IMR-90 (cell line): ENCODE results near the gene CACNG8. TPM values are rescaled to one million over a fixed set of nuclear protein-coding genes. Genes with fewer than 3 reads are reported as not detected.

Experiments used
- ATAC-seq: fragments of 200-7000 bp; cut with Tn5 transposase; 2 replicates; pipeline ENCODE4 v1.9.1; 2020; ENCODE audit warnings: low read depth, mild to moderate bottlenecking, moderate library complexity
- BruUV-seq: library from RNA; stranded (reverse); fragments of 400-500 nt; replicated peaks from 2 replicates; lab custom pipeline; 2021; lab: Mats Ljungman, UMichigan
- CTCF ChIA-PET: fragments of 300-600 bp; formaldehyde crosslinking; extraction: SDS; loops from one replicate; lab custom pipeline; 2021; ENCODE audit warnings: antibody characterized with exemption; lab: Yijun Ruan, JAX
- POLR2A ChIA-PET: fragments of 300-600 bp; sonication (Branson Sonifier 250); formaldehyde crosslinking; loops from one replicate; lab custom pipeline; 2022; ENCODE audit warnings: antibody characterized with exemption; ENCODE audit not compliant: unreplicated experiment; lab: Charles Lee
- DNase-seq: peaks from one replicate; pipeline ENCODE4 v3.0.0; 2013
- H2AFZ ChIP-seq: replicated peaks from 2 replicates; pipeline ENCODE3; 2013; ENCODE audit warnings: low read length, mild to moderate bottlenecking; ENCODE audit not compliant: poor library complexity
- H2AK5ac ChIP-seq: 2 replicates; pipeline ENCODE4 v1.6.1; 2013; ENCODE audit warnings: low read depth, low read length, inconsistent platforms
- H2AK9ac ChIP-seq: replicated peaks from 2 replicates; pipeline ENCODE3; 2013; ENCODE audit warnings: mild to moderate bottlenecking, low read depth, low read length, moderate library complexity; ENCODE audit not compliant: poor library complexity
- H2BK120ac ChIP-seq: 2 replicates; pipeline ENCODE4 v1.6.1; 2013; ENCODE audit warnings: low read depth, low read length, inconsistent platforms
- H2BK15ac ChIP-seq: 3 replicates; pipeline ENCODE4 v1.6.1; 2013; ENCODE audit warnings: low read depth, low read length, inconsistent platforms
- H2BK20ac ChIP-seq: 2 replicates; pipeline ENCODE4 v1.6.1; 2013; ENCODE audit warnings: low read depth, mild to moderate bottlenecking, inconsistent platforms, low read length, moderate library complexity
- H2BK5ac ChIP-seq: 2 replicates; pipeline ENCODE4 v1.6.1; 2013; ENCODE audit warnings: mild to moderate bottlenecking, low read depth, low read length, inconsistent platforms; ENCODE audit not compliant: poor library complexity, severe bottlenecking
- H3K14ac ChIP-seq: replicated peaks from 2 replicates; pipeline ENCODE4 v1.6.1; 2013; ENCODE audit warnings: low read depth, low read length, inconsistent platforms
- H3K18ac ChIP-seq: 2 replicates; pipeline ENCODE4 v1.6.1; 2013; ENCODE audit warnings: low read depth, low read length, control low read depth
- H3K23ac ChIP-seq: 2 replicates; pipeline ENCODE4 v1.6.1; 2013; ENCODE audit warnings: low read depth, low read length, inconsistent platforms
- H3K27ac ChIP-seq: 2 replicates; pipeline ENCODE4 v1.5.1; 2013; ENCODE audit warnings: mild to moderate bottlenecking, control low read depth, low read length; ENCODE audit not compliant: insufficient read depth
- H3K27me3 ChIP-seq: 2 replicates; pipeline ENCODE4 v1.6.1; 2013; ENCODE audit warnings: low read length; ENCODE audit not compliant: control insufficient read depth, insufficient read depth
- H3K36me3 ChIP-seq: 2 replicates; pipeline ENCODE4 v1.6.1; 2013; ENCODE audit warnings: low read length, mixed read lengths; ENCODE audit not compliant: control insufficient read depth, insufficient read depth
- H3K4ac ChIP-seq: 2 replicates; pipeline ENCODE4 v1.6.1; 2013; ENCODE audit warnings: low read depth, low read length, inconsistent platforms
- H3K4me1 ChIP-seq: 2 replicates; pipeline ENCODE4 v1.6.1; 2013; ENCODE audit warnings: low read length, mixed read lengths; ENCODE audit not compliant: control insufficient read depth, insufficient read depth
- H3K4me2 ChIP-seq: 2 replicates; pipeline ENCODE4 v1.6.1; 2013; ENCODE audit warnings: low read depth, mild to moderate bottlenecking, control low read depth, low read length, moderate library complexity
- H3K4me3 ChIP-seq: 2 replicates; pipeline ENCODE4 v1.5.1; 2013; ENCODE audit warnings: low read depth, mild to moderate bottlenecking, control low read depth, low read length, moderate library complexity; ENCODE audit not compliant: insufficient read depth
- H3K56ac ChIP-seq: 2 replicates; pipeline ENCODE4 v1.6.1; 2013; ENCODE audit warnings: low read length, inconsistent platforms; ENCODE audit not compliant: insufficient read depth; ENCODE audit errors: extremely low read depth
- H3K79me1 ChIP-seq, 2 experiments: 2 replicates each; pipeline ENCODE4 v1.6.1; 2013; ENCODE audit warnings: low read length in 2 of 2, inconsistent platforms in 1 of 2, low read depth in 1 of 2
- H3K9ac ChIP-seq: 2 replicates; pipeline ENCODE4 v1.6.1; 2013; ENCODE audit warnings: low read depth, low read length, control low read depth
- H3K9me1 ChIP-seq: 2 replicates; pipeline ENCODE4 v1.6.1; 2013; ENCODE audit warnings: low read length, inconsistent platforms; ENCODE audit not compliant: insufficient read depth
- H3K9me3 ChIP-seq: 2 replicates; pipeline ENCODE4 v1.6.1; 2013; ENCODE audit warnings: low read length; ENCODE audit not compliant: control insufficient read depth, insufficient read depth
- H4K20me1 ChIP-seq: 2 replicates; pipeline ENCODE4 v1.6.1; 2013; ENCODE audit warnings: low read length, inconsistent platforms; ENCODE audit not compliant: insufficient read depth
- H4K5ac ChIP-seq: 2 replicates; pipeline ENCODE4 v1.6.1; 2013; ENCODE audit warnings: mild to moderate bottlenecking, low read depth, low read length, control low read depth
- H4K8ac ChIP-seq, 2 experiments: 2 replicates each; pipeline ENCODE4 v1.6.1; 2013; ENCODE audit warnings: low read depth in 2 of 2, low read length in 2 of 2, control low read depth in 1 of 2, inconsistent platforms in 1 of 2
- H4K91ac ChIP-seq: 2 replicates; pipeline ENCODE4 v1.6.1; 2013; ENCODE audit warnings: low read depth, low read length, inconsistent platforms; ENCODE audit not compliant: insufficient read depth
- MXI1 ChIP-seq: IDR thresholded peaks from 2 replicates; pipeline ENCODE4 v1.6.1; 2012; ENCODE audit warnings: low read depth, mild to moderate bottlenecking, low read length, moderate library complexity, borderline replicate concordance
- POLR2A ChIP-seq: IDR thresholded peaks from 2 replicates; pipeline ENCODE4 v1.6.1; 2012; ENCODE audit warnings: mild to moderate bottlenecking, low read depth, low read length
- RAD21 ChIP-seq: IDR thresholded peaks from 2 replicates; pipeline ENCODE4 v1.6.1; 2012; ENCODE audit warnings: low read length, improper control_type of control experiment
- WGBS, 2 experiments: methylation state at CpG; one replicate each; pipeline versions ENCODE4 v1.1.5 to v1.1.7; 2013; ENCODE audit warnings: missing lambda C conversion rate in 2 of 2; ENCODE audit not compliant: insufficient read length in 1 of 2; ENCODE audit errors: extremely low coverage in 2 of 2; 5-methylcytosine and 5-hydroxymethylcytosine counted together
- dilution Hi-C: fragments of 300-500 bp; cut with HindIII; formaldehyde crosslinking; loops from one replicate; pipeline ENCODE4 v1.14.3; 2018; ENCODE audit warnings: low sequenced_read_pairs; ENCODE audit not compliant: unreplicated experiment
- in situ Hi-C: fragments of 300-500 bp; cut with MboI; formaldehyde crosslinking; loops from 3 replicates; pipeline ENCODE4 v1.14.3; 2019; ENCODE audit warnings: low sequenced_read_pairs, inconsistent platforms, mixed read lengths
- intact Hi-C: fragments of 100-400 bp; cut with micrococcal nuclease; formaldehyde crosslinking; loops from 2 replicates; pipeline ENCODE4 v1.10.0; 2022
- polyA plus RNA-seq, 3 experiments: library from polyadenylated mRNA; depleted of rRNA; stranded (reverse); fragments of >200 nt; gene quantifications; 2 replicates each; pipeline ENCODE4 v1.2.3, GENCODE V29; 2012; ENCODE audit warnings: low replicate concordance in 1 of 3
- total RNA-seq: library from RNA; depleted of rRNA; stranded (reverse); fragments of >200 nt; gene quantifications from 2 replicates; pipeline ENCODE4 v1.2.3, GENCODE V29; 2012

The CACNG8 gene
- total and polyA plus RNA-seq, 2 of the 4 experiments (the other 2 are of a cell fraction) = 0.15 TPM; not detected in 1

- H4K20me1 ChIP-seq = no peaks in the 10 kb centered on the region
- no peak overlapping the region for H3K18ac ChIP-seq
- no peak overlapping the region for H2BK15ac ChIP-seq
- no peaks in the 10 kb centered on the region for H3K79me1 ChIP-seq
- no peak overlapping the region for H3K9ac ChIP-seq
- no peaks in the 10 kb centered on the region for H3K36me3 ChIP-seq
- no peak overlapping the region for H3K4me3 ChIP-seq
- H2AK9ac ChIP-seq = no peak overlapping the region
- CTCF ChIA-PET = no interaction called here
- POLR2A ChIA-PET = interaction anchor here (0.6 kb wide), 1 partner anchor 57 kb away, joined by 4 read pairs; no protein-coding TSS in a partner anchor
- peaks cover 4% of the 10 kb centered on the region; the same call in 1 of the 2 replicates for H3K9me3 ChIP-seq
- peaks cover 6% of the 10 kb centered on the region; the same call in 1 of the 2 replicates for H3K27me3 ChIP-seq
- H2BK5ac ChIP-seq = no peak overlapping the region
- ATAC-seq (0 out of 2 replicates have a peak, but pooled peaks have one; percentile 24), DNase-seq (no peak)
- no peak overlapping the region for H2AFZ ChIP-seq
- intact Hi-C loops (no loop called here), in situ Hi-C loops (no loop called here), dilution Hi-C loops (no loop called here)
- no peak overlapping the region for H2BK120ac ChIP-seq
- no peaks in the 10 kb centered on the region; the same call in 1 of the 2 replicates for H3K9me1 ChIP-seq
- no peak overlapping the region for H3K27ac ChIP-seq
- WGBS, 2 experiments = 9% methylated on average over 26 of the region's 55 CpGs; no CpG with 5 or more reads in 1 of the 2 experiments
- no peak overlapping the region for H3K4me2 ChIP-seq
- no peak overlapping the region for H3K4ac ChIP-seq
- no peak overlapping the region for H2AK5ac ChIP-seq
- BruUV-seq = no TSS peak
- no peak overlapping the region for H2BK20ac ChIP-seq
- no peak overlapping the region for H3K23ac ChIP-seq
- H3K4me1 ChIP-seq = no peaks in the 10 kb centered on the region
- H4K8ac ChIP-seq = no peak overlapping the region
- no peak overlapping the region for H3K56ac ChIP-seq
- no peak overlapping the region for H4K91ac ChIP-seq
- no peak overlapping the region for H3K14ac ChIP-seq
- TF ChIP-seq POLR2A (no peak), RAD21 (no peak), MXI1 (no peak)
- no peak overlapping the region for H4K5ac ChIP-seq
These were observed 20.5 kb upstream of the CACNG8 start for GRCh38 chr19:53942001-53942786.
